Umbilical cord (tissue), 2 donors: Measurements from ENCODE around the gene EXOSC2. TPM values are rescaled to one million over a fixed set of nuclear protein-coding genes. Genes with fewer than 3 reads are reported as not detected.

Source experiments
- DNase-seq: peaks from one replicate; pipeline ENCODE4 v3.0.0-alpha.2; 2015; ENCODE audit warnings: low spot score
- total RNA-seq: library from RNA; depleted of rRNA; stranded (reverse); fragments of >200 nt; gene quantifications from one replicate; pipeline ENCODE4 v1.2.3, GENCODE V29; 2014; ENCODE audit warnings: low replicate concordance; ENCODE audit not compliant: insufficient read depth

The EXOSC2 gene
- total RNA-seq, 1 donor from 2014 or later, result 19.7 TPM

DNA sequence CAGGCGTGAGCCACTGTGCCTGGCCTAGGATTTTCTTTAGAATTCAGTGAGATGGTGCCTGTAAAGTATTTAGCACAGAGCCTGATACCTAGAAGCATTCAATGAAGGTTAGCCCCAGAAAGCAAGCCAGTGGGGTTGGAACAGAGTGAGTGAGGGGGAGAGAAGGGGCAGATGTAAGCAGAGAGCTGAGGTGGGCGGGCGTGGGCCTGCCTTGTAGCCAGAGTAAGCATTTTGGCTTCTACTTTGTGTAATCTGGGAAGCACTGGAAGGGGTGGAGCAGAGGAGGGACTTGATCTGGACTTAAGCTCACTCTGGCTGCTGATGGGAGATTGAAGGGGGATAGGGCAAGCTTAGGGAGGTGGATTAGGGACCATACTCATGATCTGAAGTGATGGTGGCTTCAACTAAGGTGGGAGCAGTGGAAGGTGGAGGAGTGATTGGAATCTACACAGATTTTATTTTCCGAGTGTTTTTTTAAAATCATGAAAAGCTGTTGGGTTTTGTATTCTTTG, 2.6 kb downstream of the EXOSC2 start:
- no peak for DNase-seq

DNA sequence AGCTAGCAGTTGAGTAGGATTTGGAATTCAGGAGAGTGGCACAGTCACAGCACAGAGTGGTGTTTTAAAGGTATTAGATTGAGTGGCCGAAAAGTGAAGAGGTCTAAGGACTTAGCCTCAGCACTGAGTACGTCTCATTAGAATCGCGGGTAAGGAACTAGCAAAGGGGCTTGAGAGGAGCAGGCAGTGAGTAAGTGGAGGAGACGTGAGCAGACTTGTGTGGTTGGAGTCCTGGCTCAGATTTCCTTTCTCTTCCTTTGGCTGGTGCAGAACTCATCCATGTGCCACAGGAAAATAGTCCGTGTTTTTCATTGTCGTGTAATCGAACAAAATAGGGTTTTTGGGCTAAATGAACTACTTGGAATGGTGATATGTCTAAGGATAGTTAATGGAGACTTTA, 3.4 kb downstream of the EXOSC2 start:
- no peak for DNase-seq

DNA sequence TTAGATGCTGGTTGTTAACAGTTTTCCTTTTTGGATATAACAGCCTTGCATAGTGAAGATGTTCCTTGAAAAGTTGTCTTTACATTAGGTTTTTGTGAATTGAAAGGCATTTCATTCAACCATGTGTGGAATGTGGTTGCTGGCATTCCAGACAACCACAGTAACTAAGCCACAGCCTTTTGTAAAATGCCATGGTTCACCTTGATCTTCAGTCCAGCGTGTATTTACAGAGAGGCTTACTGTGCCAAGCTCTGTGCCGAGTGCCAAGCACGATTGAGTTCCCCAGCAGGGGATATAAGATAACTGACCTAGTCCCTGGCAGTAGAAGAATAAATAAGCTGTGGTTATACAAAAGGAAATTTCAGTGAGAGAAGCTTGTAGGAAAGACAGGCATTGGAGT, 4.9 kb downstream of the EXOSC2 start:
- no peak for DNase-seq

DNA sequence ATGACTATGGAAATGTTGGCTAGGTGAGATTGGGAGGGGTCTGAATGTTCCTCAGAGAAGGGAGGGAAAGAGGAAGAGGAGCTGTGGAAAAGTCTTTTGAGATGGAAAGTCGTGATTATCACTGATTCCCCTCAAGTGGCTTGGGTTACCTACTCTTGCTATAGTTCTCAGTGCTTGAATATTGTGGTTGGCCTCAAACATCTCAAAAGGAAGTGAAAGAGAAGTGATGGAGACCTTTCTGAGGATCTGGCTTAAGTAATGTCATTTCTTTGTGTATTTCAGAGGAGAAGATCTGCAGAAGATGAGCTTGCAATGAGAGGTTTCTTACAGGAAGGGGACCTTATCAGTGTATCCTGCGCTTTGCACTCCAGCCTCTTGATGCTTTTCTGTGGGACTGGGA, 5.5 kb downstream of the EXOSC2 start:
- DNase-seq, result no peak

DNA sequence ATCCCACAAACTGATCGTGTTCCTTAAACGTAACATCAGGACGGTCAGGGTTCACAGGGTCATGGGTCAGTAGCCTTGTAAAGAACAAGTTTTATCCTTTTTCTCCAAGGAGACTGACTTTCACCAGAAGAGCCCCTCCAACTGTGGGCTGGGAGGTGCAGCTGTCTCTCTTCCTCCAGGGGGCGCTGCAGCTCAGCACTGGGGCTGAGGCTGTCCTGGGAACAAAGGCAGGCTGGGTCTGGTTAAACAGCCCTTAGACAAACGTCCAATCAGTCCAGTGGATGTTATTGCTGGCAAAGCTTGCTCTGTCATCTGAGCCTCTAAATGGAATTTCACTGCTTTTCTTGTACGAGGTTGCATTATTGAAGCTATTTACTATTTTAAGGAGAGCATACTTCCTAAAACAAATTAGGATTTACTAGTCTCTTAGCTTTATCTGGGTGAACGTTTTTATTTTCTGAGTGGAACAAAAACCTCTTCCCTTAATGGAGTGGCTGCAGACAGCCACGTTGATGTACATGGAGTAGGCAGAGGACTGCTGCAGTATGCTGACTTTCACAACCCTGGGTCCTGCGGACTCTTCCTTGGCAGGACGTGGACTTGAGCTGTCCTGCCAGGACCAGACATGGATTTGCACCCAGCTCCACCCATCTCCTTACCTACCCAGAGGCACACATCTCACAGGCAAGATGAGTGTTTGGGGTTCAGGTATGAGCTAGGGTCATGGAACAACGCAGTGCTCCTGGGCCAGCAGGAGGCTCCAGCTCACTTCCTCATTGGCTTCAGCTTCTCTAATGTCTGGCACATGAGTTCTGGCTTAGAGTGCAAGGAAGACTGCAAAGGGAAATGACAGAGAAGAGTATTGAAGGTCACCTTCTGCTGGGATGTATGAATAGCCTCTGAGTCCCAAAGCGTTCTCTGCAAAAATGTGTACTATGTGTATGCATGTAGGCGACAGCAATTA, 7.8 kb downstream of the EXOSC2 start:
- DNase-seq, result peak; percentile 59

DNA sequence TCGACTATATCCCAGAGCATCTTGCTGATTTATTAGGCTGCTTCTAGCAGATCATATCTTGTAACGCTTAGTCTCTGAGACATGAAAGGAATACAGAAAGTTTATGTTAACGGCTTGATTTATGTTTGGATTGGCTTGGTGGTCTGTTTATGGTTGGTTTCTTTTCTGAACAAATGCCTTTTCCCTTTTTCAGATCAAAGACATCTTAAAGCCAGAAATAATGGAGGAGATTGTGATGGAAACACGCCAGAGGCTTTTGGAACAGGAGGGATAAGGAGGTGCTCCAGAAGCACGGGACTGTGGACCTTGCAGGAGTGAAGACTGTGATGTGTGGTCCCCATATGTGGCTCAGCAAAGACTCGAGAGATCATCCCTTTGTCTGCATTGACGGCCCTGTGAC, 9.9 kb downstream of the EXOSC2 start:
- no peak for DNase-seq

DNA sequence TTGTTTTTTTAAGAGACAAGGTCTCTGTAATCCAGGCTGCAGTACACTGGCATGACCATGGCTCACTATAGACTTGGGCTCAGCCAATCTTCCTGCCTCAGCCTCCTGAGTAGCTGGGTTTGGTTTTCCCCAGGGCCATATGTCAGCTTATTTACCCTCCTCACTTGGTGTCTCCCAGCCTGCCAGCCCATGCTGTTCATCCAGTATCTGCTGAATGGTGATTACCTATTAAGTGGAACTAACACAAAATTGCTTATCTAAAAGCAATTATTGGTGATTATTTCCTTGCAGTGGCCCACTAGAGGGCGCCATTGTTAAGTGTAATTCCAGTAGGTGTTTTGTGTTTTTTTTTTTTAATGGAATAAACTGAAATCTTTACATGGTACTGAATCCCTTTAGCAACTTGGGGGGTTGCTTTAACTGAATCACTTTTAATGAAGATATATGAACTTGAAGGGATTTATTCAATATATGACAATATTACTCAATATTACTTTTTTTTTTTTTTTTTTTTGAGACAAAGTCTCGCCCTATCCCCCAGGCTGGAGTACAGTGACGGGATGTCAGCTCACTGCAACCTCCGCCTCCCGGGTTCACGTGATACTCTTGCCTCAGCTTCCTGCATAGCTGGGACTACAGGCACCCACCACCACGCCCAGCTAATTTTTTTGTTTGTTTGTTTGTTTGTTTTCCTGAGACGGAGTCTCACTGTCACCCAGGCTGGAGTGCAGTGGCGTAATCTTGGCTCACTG, 13.8 kb downstream of the EXOSC2 start:
- DNase-seq, result peak; percentile 66

- DNase-seq, result no peak
Measured at GRCh38 chr9:130710822-130711352, 17.3 kb downstream of the EXOSC2 start.

DNA sequence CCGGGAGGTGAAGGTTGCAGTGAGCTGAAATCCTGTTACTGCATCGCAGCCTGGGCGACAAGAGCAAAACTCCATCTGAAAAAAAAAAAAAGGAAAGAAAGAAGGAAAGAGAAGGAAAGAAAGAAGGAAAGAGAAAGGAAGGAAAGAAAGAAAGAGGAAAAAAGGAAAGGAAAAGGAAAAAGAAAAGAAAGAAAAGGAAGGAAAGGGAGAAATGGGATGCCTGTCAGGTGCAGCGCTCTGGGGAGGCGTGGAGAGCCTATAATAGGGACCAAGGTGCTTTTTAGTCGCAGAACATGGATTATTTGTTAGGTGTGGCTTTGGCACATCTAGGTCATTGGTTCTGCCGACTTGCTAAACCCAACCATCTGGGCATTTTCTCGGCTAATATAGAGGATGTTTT, 17.9 kb downstream of the EXOSC2 start:
- no peak for DNase-seq

GRCh38 chr9:130712564-130713285, 19.1 kb downstream of the EXOSC2 start:
- DNase-seq, result peak; percentile 99

GRCh38 chr9:130713286-130713960, 19.8 kb downstream of the EXOSC2 start:
- peak; percentile 66 for DNase-seq

DNA sequence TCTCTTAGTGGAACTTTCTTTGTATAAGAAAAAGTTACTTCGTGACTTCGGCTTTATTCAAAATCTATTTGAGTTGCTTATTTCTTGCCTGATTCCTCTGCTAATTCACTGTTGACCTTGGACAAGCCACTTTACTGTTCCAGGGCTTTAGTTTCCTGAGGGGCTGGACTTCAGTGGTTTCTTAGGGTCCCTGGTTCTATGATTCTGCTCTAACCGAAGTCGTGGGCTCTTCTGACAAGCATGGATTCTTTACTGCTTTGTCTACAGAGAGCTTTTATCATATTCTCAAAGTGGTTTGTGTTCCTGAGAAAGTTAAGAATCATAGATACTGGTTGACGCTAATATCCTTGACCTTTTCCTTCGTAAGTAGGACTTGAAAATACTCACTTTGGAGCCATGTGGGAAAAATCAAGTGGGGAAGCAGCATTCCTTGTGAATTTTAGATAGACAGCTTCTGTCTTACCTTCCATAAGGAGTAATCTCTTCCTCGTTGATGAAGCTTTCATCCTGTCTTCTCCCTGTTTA, 21.1 kb downstream of the EXOSC2 start:
- DNase-seq, result no peak

GRCh38 chr9:130715270-130715669, 21.7 kb downstream of the EXOSC2 start:
- DNase-seq, result no peak

- DNase-seq, result no peak
Measured at GRCh38 chr9:130718562-130718961, 25.0 kb downstream of the EXOSC2 start.

- no peak for DNase-seq
Measured at GRCh38 chr9:130720762-130721161, 27.2 kb downstream of the EXOSC2 start.

DNA sequence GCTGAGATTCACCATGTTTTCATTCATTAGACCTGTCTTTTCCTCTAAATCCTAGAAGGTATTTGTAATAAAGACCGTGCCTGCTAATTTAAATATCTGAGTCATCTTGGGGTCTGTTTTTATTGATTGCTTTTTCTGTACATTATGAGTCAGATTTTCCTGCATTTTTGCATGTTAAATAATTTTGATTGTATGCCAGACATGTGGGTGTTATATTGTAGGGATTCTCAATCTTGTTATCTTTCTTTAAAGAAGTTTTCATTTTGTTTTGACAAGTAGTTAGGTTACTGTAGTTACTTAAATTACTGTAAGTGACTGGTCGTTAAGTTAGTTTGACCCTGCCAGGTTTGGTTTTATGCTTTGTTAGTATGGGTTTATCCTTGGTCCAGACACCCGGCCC, 35.1 kb downstream of the EXOSC2 start:
- DNase-seq, result no peak

DNA sequence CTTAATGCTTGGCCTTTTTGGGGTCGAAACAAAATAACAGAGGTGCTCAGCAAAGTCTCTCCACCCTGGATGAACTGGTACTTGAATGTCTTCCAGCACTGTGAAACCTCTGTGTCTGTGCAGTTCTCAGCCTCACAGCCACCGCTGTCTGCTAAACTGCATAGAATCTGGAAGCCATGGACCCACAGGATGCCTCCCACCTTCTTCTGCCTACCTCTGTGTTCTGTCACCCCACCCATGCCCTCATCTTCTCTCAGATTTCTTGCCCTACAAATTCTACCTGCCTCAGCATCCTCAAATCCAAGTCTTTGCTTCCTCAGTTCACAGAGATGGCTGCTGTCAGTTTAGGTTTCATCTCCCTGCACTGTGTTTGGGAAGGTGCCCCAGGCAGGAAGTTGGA, 35.6 kb downstream of the EXOSC2 start:
- no peak for DNase-seq

- no peak for DNase-seq
Measured at GRCh38 chr9:130731355-130731754, 37.8 kb downstream of the EXOSC2 start.

DNA sequence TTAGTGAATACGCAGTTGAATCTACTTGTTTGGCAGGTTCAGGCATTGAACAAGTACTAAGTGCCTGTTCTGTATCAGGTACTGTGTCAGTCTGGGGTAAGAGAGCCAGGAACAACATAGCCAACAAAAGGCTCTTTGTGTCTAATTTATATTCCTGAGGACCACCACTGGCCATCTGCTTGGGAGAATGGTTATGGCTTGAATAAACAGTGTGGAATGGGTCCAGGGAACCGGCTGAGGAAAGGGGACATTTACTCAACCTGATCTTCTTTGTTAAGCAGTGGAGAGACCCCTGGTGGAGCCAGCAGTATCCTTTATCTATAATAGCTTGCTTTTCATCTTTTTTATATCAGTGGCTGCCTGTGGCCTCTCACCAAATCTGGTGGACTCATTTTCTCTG, 38.6 kb downstream of the EXOSC2 start:
- no peak for DNase-seq

GRCh38 chr9:130732793-130733221, 39.2 kb downstream of the EXOSC2 start:
- no peak for DNase-seq

GRCh38 chr9:130735566-130735965, 42.0 kb downstream of the EXOSC2 start:
- DNase-seq, result no peak
